Stimulated activated naive CD8-positive, alpha-beta T cell treated with anti-CD3 and anti-CD28 coated beads, Interleukin-15, amount 100 ng/mL, for 72 hours (primary cell): ENCODE data around the gene KLF12.
A peak's percentile ranks its signal among the peaks of the same experiment; 100 is the strongest.

Experiments used
- ATAC-seq: fragments of 150-1000 bp; cut with Tn5 transposase; 2 replicates; pipeline ENCODE4 v1.10.0; 2021; ENCODE audit warnings: mild to moderate bottlenecking, moderate library complexity
- DNase-seq, 2 donors: peaks; one replicate each; pipeline ENCODE4 v3.0.0; 2021 to 2022
- H3K27ac Mint-ChIP-seq, 2 donors: one replicate each; pipeline ENCODE4 v1.8.0; 2022; ENCODE audit warnings: mild to moderate bottlenecking in 2 of 2, mixed read lengths in 2 of 2, moderate library complexity in 2 of 2
- H3K27me3 Mint-ChIP-seq: one replicate; pipeline ENCODE4 v1.8.0; 2022; ENCODE audit warnings: mixed read lengths
- H3K4me1 Mint-ChIP-seq: one replicate; pipeline ENCODE4 v1.8.0; 2022; ENCODE audit warnings: mild to moderate bottlenecking, mixed read lengths
- H3K4me3 Mint-ChIP-seq, 2 donors: one replicate each; pipeline ENCODE4 v1.8.0; 2022; ENCODE audit warnings: mild to moderate bottlenecking in 2 of 2, mixed read lengths in 2 of 2, moderate library complexity in 1 of 2
- H3K9me3 Mint-ChIP-seq, 2 donors: one replicate each; pipeline ENCODE4 v1.8.0; 2022; ENCODE audit warnings: mixed read lengths in 2 of 2

Gene KLF12

DNA sequence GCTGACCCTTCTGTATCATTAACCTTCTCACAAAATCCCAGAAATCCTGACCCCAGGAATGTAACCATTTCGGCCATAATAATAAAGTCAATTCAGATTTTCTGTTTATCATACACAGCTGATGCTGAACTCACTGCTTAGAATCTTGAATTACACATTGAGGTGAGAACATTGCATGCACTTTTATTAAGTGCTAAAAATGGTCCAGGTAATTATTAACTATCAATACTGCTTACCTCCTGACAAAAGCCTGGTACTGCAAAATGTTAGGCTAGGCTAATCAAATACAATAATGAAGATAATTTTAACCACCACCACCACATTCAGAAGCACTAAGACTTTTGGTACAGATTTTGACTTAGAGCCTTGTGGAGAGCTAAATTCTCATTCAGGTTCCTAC is 36.1 kb downstream of the KLF12 start:
- no peak overlapping the region for H3K27ac Mint-ChIP-seq
- H3K4me1 Mint-ChIP-seq, result peaks cover 53% of the 10 kb centered on the region
- no peak overlapping the region for H3K4me3 Mint-ChIP-seq
- no peaks in the 10 kb centered on the region for H3K9me3 Mint-ChIP-seq
- H3K27me3 Mint-ChIP-seq, result no peaks in the 10 kb centered on the region
- DNase-seq (no peak), ATAC-seq (no peak)

DNA sequence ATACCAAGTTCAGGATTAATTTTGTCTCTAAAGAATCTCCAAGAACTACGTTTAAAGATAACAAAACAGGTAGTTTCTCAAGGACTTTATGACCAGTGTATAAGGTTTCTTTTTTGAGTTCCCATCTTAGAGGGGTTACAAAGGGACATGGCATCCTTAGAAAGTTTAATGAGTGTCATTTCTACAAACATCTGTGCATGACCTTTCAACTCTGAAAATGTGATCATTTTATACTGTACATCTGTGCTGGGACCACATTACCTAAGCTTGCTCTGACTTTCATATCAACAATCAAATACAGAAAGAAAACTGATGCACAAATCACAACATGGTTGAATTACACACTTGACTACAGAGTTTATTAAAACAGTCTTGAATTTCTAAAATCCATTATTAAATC is 37.1 kb downstream of the KLF12 start:
- H3K27me3 Mint-ChIP-seq, result no peaks in the 10 kb centered on the region
- peak; percentile 35 for ATAC-seq
- H3K27ac Mint-ChIP-seq, result no peak overlapping the region
- peaks cover 60% of the 10 kb centered on the region for H3K4me1 Mint-ChIP-seq
- H3K4me3 Mint-ChIP-seq, result no peak overlapping the region
- no peak for DNase-seq
- no peaks in the 10 kb centered on the region for H3K9me3 Mint-ChIP-seq

DNA sequence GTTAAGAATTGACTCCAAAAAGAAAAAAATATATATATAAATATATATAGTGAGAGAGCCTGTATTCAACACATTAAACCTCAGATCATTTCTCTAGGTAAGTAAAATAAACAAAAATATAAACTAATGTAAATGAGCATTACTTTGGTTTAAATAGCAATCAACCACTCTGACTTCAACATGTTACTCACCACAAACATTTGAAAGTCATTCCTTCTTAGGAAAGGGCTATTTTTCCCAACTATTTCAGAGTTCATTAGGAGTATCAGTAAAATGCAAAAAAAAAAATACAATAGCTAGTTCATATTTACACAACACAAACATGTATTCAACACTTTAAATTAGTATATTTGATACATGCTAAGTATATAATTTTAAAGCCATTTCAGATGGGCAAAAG is 40.5 kb downstream of the KLF12 start:
- Mint-ChIP-seq H3K9me3 (no peaks in the 10 kb centered on the region), H3K4me1 (peaks cover 65% of the 10 kb centered on the region), H3K27me3 (no peaks in the 10 kb centered on the region), H3K27ac (no peak overlapping the region), H3K4me3 (no peak overlapping the region)
- DNase-seq (no peak), ATAC-seq (no peak)

DNA sequence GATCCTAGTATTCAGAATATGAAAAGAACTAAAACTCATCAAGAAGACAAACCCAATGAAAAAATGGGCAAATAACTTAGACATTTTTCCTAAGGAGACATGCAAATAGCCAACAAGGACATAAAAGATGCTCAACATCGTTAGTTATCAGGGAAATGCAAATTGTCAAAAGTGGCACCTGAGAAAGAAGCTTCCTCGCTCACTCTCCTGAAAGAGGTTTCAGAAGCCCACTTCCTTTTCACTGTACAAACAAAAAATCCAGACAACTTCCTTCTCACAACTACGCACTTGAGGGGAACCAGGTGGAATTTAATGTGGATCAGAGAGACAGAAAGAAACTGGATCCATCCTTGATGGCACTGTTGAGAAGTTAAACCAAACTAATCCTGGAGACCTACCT is 41.5 kb downstream of the KLF12 start:
- H3K4me1 Mint-ChIP-seq, result peaks cover 72% of the 10 kb centered on the region

DNA sequence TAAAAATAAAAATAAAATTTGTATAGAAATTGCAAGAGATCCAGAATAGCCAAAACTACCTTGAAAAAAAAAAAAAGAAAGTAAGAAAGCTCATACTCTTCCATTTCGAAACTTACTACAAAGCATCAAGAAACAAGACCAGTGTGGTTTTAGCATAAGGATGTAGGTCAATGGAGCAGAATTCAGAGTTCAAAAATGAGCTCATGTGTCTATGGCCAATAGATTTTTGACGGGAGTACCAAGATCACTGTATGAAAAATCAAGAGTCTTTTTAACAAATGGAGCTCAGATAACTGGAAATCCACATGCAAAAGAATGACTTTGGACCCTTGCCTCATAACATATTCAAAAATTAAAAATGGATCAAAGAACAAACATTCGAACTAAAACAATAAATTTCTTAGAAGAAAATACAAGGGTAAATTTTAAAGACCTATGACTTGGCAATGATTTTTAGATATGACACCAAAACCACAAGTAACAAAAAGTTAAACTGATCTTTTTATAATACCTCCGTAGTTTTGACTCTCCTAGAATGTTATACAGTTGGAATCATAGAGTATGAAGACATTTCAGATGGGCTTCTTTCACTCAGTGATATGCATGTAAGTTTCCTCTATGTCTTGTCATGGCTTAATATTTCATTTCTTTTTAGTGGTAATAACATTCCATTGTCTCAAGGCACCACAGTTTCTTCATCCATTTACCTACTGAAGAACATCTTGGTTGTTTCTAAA is 43.2 kb downstream of the KLF12 start:
- Mint-ChIP-seq H3K27me3 (no peaks in the 10 kb centered on the region), H3K9me3 (no peaks in the 10 kb centered on the region), H3K4me3 (peak overlapping the region; percentile 70 to 76), H3K27ac (peak overlapping the region; percentile 15 to 93), H3K4me1 (peaks cover 64% of the 10 kb centered on the region)
- DNase-seq (no peak), ATAC-seq (peak; percentile 72)

More for the DNA sequence above, 41.5 kb downstream of the KLF12 start:
- Mint-ChIP-seq H3K27me3 (no peaks in the 10 kb centered on the region), H3K4me3 (peak overlapping the region; percentile 60 to 70), H3K9me3 (no peaks in the 10 kb centered on the region), H3K27ac (no peak overlapping the region)
- DNase-seq (no peak), ATAC-seq (no peak)

DNA sequence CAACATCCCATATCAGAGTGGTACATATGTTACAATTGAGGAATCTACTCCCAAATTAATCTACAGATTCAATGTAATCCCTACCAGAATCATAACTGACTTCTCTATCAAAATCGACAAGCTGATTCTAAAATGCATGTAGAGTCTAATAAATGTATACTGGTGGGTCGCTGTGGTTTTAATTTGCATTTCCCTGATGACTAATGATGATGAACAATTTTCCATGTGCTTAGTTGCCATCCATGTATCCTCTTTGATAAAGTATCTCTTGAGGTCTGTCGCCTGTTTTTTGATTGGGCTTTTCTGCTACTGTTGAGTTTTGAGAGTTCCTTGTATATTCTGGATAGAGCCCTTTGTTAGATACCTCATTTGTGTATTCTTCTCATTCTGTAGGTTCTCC is 43.8 kb downstream of the KLF12 start:
- no peak for DNase-seq
- H3K9me3 Mint-ChIP-seq, result no peaks in the 10 kb centered on the region
- no peaks in the 10 kb centered on the region for H3K27me3 Mint-ChIP-seq
- peak overlapping the region; percentile 48 to 76 for H3K4me3 Mint-ChIP-seq
- peak; percentile 70 for ATAC-seq
- peaks cover 61% of the 10 kb centered on the region for H3K4me1 Mint-ChIP-seq
- H3K27ac Mint-ChIP-seq, result no peak overlapping the region

DNA sequence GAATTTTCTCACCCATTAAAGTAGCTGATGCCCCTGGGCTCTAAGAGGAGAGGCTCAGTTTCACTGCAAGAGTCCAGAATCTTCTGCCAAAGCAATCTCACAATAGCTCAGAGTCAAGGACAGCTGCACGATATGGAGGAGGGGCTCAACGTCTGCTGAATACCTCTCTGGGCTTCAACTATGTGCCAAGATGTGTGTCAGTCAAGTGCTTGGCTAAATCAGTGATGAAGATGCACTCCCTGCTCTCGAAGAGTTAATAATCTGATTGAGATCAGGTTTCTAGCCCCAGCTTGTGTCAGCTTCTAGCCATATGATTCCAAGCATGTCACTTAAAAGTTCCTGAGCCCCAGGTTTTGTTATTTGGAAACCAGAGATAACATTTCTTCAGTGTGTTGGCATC is 46.8 kb downstream of the KLF12 start:
- H3K4me1 Mint-ChIP-seq, result peaks cover 77% of the 10 kb centered on the region

More for the DNA sequence above, 46.8 kb downstream of the KLF12 start:
- no peaks in the 10 kb centered on the region for H3K27me3 Mint-ChIP-seq
- no peak for ATAC-seq
- H3K27ac Mint-ChIP-seq, result no peak overlapping the region
- no peak for DNase-seq
- no peak overlapping the region for H3K4me3 Mint-ChIP-seq
- no peaks in the 10 kb centered on the region for H3K9me3 Mint-ChIP-seq
